Measurements from ENCODE around the gene ATP6V0A1.

GRCh38 chr17:42517516-42517915 lies 58.8 kb downstream of the ATP6V0A1 start:
- TF ChIP-seq CTCF (IDR thresholded peaks at IDR 0.05), result peak; percentile 96
- no peak for TF ChIP-seq ZFX (IDR thresholded peaks at IDR 0.05; ENCODE audit: borderline replicate concordance)

Measured in 22Rv1 (cell line).